NCI-H1105 (cell line): Measurements from ENCODE around the gene KCNIP1.

Experiments used
- DNase-seq: peaks from one replicate; lab custom pipeline; 2025; lab: John Stamatoyannopoulos, UW

The KCNIP1 gene

DNA sequence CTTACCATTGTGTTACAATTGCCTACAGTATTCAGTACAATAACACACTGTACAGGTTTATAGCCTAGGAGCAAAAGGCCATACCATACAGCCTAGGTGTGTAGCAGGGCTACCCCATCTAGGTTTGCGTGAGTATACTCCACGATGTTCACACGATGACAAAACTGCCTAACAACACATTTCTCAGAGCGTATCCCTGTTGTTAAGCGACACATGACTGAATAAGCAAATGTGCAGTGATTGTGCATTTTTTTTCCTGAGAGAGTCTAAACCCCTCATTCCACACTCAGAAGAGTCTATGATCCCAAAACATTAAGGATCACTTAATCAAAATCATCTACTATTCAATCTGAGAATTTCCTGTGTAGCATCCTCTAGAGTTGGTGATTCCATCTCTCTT, 211.3 kb downstream of the KCNIP1 start:
- DNase-seq: no peak

DNA sequence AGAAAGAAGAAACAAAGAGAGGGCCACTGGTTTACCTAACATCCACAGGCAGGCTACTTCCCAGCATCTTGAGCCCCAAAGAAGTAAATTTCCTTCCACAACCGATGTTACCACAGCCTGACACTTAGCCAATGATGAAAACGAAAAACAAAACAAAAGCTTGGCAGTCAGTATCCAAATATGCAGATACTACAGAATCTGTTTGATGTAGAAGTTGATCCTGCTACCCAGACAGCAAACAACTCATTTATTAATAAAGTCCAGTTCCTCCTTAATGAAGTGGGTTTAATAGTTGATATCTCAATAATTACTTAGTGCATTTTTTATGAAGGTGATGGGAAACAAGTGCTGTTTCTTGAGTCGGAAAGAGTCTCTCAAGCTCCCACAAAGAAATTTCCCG, 212.6 kb downstream of the KCNIP1 start:
- no peak for DNase-seq

DNA sequence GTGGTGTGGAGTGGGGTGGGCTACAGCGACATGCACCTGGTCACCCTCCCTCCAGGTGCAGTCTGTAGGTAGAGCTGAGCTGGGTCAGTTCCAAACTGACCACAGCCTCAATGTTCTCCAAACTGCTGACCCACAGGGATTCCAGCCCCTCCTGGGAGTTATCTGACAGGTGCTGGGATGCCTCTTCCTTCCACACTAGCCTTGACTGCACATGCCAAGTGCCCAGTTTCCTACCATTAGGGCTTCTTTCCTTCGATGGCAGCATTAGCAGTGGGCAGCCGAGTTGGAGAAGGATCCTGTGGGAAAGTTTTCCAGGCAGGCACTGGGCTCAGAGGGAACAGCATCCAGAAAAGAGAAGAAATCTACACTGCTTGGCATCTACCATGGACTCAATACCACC, 215.7 kb downstream of the KCNIP1 start:
- no peak for DNase-seq

DNA sequence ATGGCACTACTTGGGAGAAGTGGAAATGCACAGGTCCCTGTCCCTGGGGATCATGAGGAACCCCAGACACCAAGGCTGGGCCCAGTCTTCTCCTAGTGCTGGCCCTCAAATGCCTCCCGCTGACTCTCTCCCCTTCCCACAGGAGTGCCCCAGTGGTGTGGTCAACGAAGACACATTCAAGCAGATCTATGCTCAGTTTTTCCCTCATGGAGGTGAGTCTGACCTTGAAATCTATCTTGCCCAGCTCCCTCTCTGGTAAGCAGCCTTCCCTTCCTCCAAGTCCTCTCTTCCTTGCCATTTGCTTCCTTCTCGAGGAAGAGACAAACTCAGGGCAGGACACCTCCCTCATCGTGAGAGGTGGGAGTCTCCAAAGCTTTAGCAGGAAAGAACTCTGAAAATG, 216.4 kb downstream of the KCNIP1 start:
- no peak for DNase-seq

DNA sequence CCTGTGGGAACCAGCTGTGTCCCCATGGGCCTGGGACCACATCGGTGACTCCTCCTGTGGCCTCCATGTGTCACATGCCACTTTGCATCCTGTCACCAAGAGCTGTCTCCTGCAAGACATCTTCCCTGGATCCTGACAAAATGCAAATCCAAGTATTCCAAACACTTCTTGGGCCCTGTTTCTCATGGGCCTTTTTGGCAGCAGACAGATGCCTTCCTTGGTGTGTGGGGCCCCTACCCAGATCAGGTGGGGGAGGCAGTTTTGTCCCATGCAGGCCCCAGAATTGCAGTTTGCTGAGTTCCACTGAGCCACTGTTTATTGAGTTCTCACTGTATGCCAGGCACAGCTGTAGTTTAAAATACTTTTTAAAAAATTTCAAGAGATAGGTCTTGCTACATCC, 217.2 kb downstream of the KCNIP1 start:
- DNase-seq: no peak

DNA sequence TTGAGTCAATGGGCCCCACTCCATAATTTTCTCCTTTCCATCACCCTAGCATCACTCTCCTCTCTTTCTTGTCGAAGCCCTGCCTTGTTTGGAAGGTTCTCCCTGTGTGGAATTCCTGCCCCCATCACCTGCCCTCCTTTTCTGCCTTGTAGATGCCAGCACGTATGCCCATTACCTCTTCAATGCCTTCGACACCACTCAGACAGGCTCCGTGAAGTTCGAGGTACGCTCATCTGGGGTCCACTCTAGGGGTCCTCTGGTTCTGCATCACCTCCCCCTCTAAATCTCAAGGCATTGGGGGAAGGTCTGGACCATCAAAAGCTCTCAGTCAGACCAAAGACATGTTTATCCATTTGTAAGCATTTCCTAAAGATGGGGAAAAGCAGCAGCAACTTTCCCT, 217.9 kb downstream of the KCNIP1 start:
- no peak for DNase-seq

DNA sequence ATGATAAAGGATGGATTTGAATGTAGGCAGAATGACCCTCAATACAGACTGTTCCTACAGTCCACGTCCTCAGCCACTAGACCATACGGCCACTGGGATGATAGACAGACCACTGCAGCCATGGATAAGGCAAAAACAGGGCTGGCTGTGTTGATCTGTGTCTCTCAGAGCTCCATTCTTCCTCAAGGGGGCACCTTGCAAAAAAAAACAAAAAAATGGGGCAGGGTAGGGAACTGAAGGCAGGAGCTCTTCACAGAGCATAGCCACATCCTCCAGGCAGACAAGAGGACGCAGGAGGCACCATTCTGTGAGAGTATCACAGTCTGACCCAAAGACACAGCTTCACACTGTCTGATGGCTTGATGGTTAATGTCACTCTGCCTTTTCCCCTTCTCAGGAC, 218.5 kb downstream of the KCNIP1 start:
- no peak for DNase-seq

DNA sequence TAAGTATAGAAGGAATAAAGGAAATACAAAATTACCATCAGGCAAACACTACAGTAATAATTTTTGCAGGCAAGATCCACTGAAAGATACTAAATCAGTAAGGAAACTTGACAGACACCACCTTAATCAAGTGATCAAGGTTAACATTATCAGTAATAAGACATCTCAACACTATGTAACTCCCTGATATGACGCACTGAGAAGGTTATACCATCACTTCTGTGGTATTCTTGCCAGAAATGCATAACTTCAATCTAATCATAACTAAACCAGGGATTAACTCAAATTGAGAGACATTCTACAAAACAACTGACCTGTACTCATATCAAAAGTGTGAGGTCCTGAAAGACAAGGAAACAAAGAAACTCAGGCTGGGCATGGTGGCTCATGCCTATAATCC, 227.2 kb downstream of the KCNIP1 start:
- no peak for DNase-seq

DNA sequence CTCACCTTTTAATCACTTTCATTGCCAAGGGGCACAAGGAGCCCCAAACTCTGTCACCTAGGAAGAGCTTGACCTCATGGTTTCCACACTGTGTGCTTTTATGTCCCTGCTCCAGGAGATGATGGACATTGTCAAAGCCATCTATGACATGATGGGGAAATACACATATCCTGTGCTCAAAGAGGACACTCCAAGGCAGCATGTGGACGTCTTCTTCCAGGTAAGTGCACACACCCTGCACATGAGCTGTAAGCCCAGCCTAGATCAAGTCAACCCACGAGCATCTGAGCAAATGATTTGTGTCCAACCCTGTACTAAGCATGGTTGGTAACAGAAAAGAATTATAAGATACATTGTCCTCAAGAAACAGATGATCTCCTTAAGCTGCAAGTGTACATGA, 228.9 kb downstream of the KCNIP1 start:
- DNase-seq: no peak

DNA sequence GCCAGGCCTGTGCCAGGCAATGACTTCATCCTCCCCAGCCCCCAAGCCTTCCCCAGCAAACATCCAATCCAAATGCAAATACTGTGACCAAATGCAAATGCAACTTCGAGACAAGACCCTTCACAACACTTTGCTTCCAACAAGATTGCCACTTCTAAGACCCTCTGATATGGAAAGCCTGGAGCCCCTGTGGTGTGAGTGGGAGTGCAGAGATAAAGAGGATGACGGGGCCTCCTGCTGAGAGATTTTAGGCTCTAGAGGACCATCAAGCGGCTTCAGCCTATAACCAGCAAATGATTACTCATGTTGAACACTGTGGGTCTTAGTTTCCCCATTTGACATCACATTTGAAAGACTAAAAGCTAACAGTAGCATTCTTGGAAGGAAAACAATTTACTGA, 233.1 kb downstream of the KCNIP1 start:
- no peak for DNase-seq

DNA sequence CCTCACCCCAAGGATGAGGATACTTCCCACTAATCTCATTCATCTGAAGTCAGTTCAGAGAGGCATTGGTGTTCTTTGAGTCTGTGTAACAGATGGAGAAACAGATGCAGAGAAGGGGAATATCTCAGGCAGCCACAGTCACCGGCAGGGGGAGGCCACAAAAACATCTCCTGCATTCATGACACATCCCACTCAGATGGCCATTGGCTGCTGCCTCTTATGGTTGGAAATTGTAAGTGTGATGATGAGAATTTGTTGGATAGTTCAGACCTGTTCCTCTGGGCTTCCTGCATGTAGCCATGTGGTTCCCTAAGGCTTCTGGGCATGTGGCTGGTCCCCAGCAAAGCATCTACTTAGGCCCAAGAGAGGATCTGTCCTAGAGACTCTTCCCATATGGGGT, 233.8 kb downstream of the KCNIP1 start:
- DNase-seq: no peak

DNA sequence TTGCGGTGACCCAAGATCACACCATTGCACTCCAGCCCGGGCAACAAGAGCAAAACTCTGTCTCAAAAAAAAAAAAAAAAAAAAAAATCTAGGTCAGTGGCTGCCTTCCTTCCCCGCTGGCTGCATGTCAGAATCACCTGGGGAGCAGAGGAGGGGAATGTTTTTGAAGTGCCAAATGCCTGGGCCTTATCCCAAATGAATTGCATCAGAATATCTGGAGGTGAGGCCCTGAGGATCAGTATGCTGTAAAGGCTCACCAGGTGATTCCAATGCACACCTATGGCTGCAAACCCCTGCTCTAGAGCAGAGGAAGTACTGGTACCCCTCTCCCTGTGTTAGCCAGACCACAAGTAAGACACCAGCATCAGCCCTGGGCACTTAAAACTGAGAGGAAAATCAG, 235.0 kb downstream of the KCNIP1 start:
- DNase-seq: no peak

DNA sequence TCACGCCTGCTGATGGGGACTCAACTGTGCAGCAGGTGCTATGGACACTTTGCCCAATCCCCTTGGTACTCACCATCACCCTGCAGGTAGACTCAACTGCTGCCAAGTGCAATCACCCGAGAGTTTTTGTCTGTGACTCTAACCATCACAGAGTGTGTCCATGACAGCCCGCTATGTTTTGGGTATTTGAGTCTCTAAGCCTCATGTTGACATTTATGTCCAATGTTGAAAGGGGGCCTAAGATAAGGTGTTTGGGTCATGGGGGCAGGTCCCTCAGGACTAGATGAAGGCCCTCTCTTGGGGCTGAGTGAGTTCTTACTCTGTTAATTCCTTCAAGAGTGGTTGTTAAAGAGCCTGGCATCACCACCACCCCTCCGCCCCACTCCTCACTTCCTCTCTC, 235.6 kb downstream of the KCNIP1 start:
- DNase-seq: no peak

DNA sequence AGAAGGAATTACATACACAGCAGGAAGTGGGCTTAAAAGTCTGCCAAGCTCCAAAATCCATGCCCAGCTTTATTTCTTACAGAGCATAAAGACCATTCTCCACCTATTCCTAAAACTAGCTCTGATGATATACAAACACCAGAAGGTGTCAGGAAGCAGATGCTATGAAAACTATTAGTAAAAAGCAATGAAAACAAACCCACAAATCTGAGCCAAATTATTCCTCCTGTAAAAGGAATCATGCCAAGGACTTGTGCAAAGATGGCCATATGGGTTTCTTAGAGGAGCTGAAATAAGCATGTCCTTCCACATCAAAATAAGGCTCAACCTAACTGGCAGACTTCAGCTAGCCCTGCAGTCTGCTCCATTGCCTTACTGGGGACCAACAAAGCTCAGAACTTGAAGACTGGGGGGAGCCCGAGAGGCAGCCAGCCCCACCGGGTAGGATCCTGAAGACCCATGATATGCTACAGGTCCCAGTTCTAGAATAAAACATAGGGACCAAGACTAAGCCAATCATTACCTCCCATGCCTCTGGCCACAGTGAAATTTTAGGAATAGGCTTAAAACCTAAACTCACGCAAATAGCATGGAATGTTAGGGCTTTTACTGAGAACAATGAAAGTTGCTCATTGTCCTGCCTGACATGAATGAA, 236.9 kb downstream of the KCNIP1 start:
- DNase-seq: no peak

DNA sequence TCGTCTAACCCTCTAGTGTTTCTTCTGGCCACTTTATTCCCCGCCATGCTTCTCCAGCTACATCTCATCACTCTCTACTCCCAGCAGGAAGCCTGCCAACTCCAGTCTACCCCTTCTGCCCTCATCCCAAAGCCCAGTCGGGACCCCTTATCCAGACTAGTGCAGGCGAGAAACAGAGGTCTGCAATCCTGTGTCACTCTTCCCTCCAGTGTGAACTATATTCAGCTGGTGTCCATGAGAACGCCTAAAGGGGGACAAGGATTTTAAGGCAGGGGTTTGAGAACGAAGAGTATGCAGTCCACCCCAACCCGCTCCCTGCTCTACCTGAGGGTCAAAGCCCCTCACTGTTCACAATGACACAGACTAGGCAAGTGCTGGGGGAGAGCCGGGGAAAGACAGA, 238.0 kb downstream of the KCNIP1 start:
- no peak for DNase-seq

DNA sequence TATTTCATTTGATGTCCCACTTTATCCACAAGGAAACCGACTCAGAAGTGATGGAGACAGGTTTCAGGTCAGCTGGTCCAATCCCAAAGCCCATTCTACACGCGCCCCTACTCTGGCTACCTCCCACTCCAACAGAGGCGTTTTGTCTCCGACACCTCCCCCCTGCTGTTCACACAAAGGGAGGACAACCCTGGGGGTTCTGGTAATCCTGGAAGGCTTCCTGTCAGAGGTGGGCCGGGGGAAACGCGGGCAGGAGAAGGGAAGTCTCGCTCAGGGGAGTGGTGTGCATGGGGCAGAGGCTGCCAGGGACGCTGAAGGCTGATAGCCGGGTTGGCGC, 240.0 kb downstream of the KCNIP1 start:
- no peak for DNase-seq

DNA sequence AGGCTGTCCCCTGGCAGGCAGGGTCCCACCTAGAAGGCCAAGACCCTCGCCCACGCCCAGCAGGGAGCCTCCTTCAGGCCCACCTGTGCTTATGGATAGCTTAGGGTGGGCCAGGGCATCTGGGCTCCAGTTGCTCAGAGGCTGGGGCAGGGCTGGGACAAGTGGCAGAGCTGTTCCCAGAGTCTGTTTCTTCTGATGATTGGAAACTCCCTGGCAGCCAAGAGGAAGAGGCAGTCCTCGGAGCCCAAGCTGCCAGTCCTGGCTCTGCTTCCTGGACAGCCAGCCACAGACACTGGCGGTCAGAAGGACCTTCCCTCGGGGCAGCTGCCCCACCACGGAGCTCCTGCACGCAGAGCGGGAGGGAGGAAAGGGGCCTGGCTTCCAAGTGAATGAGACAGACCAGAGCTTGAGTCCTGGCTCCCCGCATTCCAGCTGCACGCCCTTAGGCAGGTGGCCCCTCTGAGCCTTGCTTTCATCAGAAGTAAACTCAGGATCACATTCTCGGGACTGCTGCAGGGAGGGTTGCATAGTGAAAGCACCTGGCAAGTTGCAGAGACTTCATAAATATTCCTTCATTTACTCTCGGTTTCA, 241.8 kb downstream of the KCNIP1 start:
- DNase-seq: no peak

DNA sequence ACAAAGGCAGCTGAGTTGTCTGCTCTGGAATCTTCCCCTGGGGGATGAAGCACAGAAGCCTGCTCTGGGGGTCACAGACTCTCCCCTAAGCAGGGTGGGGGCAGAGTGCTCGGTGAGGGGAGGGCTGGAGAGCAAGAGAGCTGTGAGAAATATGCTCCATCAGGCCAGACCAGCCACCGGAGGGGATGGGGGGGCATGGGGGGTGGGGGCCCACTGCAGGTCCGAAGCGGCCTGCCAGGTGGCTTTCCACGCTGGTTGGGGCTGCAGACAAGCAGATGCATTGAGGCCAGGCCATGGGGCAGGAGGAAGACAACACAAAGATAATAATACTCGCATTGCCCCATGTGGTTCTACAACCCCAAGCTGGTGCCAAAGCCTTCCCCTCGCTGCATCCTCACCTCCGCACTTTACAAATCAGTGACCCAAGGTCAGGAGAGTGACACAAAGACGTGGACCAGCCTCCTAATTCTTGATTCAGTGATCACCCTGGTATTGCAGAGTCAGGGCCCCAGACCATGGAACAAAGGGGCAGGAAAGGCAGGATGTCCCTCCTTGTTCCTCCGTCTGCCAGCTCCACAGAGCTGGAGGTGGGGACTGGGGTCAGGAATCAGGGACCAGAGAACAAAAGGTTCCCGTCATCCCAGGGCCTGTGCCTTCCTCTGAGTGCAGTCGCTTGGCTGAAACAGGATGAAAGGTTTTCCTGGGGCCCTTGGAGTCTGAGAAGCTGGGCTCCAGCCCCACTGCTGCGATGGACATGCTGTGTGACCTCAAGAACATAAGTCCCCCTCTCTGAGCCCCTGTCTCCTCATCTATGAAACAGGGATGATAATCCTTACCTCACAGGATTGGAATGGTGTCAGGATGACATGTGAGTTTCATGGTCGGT, 242.5 kb downstream of the KCNIP1 start:
- DNase-seq: no peak

DNA sequence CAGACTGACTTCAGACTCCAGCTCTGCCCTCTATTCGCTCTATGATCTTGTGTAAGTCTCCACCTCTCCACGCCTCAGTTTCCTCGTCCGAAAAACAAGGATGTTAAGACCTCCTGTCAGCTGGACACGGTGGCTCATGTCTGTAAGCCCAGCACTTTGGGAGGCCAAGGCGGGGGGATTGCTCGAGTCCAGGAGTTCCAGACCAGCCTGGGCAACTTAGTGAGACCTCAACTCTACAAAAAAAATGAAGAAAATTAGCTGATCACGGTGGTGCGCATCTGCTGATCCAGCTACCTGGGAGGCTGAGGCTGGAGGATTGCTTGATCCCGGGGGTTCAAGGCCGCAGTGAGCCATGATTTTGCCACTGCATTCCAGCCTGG, 243.1 kb downstream of the KCNIP1 start:
- DNase-seq: no peak

DNA sequence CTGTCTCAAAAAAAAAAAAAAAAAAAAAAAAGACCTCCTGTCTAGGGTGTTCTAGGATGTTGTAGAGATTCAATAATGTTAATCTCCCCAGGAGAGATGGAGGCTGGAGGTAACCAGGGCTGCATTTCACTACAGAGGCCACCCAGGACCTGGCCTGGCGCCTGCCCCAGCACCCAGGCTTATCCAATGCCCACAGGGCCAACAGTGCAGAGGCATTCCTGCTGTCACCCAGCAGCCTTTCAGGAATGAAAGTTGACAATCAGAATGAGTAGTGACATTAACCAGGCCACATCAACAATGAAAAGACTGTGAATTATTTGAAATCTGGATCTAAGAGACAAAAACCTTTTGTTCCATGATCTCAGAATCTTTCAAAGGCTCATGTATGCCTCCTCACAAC, 243.5 kb downstream of the KCNIP1 start:
- DNase-seq: no peak

DNA sequence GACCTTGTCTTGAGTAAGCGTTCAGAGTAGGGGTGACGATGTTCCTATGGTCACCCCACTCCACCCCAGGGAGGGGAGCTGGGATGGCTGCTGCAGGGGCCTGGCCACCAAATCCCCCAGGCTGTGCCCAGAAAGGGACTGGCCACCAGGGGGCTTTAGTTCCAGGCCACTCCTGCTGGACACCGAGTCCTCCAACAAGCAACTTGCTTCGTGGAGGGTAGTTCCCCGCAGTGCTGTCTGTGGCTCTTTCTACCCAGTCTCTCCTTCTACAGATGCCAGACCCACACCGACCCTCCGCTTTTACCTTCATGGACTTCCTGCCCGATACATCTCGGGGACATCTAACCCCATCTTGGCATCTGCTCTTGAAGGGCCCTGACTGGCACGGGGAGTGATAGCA, 244.0 kb downstream of the KCNIP1 start:
- no peak for DNase-seq

DNA sequence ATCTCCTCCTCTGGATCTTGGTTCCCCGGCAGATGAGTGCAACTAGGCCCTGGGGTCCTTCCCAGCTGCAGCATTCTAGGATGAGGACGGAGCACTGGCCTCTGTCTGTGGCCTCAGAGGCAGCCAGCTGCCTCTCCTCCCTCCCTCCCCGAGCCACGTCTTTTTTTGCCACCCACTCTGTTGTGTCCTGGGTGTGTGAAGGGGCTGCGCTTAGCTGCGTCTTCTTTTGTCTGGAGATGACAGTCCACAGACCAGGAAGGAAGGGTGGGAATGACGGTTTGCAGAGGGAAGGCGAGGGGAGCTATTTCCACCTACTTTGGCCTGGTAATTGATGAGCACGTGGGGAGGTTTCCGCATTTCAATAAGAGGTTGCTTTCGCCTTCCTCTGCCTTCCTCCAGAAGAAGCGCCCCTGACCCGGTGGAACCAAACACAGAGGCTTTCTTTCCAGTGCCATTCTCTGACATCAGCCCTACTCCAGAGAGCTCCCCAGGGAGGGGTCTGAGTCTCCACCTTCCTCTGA, 245.2 kb downstream of the KCNIP1 start:
- no peak for DNase-seq

DNA sequence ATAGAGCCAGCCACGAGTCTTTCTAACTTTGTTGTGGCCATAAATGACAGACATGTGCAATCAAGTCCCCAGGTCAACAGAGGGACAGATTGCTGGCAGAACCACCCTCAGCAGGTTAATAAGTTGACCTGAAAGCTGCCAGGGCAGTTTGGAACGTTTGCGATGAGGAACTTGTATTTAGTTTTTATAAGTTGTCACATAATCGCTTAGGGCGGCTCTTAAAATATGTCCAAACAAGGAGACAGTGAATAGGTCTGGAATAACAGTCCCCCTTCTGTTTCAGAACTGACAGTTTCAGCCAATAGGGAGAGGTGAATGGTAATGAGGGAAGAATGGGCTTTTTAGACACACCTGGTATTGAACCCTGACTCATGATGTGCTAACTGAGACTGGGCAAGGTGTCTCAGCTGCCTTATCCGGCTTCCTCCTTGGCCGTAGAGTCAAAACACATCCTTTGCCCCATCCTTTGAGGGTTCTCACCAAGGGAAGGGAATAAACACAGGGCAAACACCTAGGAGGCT, 246.2 kb downstream of the KCNIP1 start:
- DNase-seq: no peak
